ENCODE measurements around the gene GBP7.

Gene GBP7

DNA sequence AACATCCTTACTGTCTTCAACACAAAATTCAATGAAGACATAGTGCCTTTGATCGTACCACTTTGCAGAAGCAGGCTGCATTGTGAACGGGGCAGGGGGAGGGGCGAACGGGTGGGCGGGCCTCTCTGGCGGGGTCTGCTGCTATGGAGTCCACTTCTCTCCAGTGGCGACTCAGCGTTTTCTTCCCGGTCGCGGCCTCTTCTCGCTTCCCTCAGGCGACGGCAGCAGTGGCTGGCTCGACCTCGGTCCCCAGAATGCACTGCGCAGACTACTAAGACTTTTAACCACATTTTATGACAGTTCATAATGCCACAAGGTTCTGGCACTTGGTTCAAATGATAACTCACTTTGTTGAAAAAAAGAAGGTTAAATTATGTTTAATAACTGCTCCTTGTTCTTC is 71.1 kb downstream of the GBP7 start:
- no peak for DNase-seq

DNA sequence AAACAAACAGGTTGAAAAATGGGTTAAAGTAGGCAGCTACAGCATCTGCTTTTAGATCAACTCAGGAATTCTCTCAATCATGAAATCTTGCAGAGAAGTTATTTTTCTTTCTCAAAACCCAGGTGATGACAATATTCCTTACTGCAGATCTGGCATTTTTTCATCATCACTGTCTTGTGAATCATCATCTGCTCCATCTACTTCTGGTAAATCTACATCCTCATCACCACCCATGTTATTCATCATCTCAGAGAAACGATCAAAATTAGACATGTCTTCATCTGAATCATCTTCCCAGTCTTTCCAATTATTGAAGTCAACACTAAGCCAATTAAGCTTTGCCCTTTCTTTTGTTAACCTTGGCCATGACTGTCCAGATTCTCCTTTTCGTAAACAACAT is 71.7 kb downstream of the GBP7 start:
- no peak for DNase-seq

DNA sequence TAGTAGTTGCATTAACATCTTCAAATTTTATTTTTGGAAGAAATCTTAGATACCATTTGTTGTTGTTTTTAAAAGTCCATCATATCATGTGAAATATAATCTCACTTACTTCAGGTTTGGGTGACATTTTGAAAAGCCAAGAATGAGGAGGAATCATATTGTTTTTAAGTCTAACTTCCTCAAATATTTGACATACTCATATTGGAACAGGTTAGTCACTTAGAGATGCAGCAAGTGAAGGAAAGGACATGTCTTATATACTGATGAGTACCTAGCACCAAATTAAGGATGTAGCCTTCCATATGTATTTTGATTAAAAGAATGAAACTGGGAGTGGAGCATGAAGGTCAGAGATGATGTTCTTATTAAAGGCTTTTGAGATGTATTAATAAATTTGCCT is 73.8 kb downstream of the GBP7 start:
- DNase-seq = no peak

DNA sequence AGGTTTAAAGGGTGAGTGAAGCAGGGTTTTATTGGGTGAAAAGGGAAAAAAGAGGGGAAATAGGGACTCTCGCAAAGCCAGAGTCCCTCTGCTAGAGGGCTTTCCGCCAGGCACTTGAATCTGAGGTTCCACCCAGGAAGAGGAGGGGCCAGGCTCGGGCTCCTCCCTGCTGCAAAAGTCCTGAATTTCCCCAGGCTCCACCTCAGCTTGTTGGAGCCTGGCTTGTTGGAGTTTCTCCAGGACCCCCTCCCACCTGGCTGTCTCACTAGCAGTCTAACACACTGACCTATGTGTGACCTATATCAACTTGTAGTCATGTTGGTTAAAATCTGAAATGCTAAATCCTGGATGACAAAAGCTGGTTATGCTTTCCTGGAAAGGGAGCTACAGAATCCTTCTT is 75.4 kb downstream of the GBP7 start:
- DNase-seq = no peak

DNA sequence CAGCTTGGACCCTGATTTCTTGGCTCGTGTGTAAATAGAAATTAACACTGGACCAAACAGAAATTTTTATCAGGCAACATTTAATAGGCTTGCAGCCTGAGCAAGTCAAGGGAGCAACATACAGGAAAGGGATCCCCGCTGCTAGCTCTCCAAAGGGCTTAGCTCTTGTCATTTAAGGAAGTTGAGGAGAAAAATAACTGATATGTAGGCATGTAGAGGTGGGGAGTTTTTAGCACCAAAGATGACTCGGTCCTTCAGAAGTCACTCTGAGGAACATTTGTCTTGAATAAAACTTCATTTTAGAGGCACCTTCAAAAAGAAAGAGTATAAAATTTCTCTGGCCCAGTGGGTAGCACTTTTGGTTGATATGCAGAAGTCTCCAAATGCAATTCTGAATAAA is 76.9 kb downstream of the GBP7 start:
- DNase-seq = no peak

DNA sequence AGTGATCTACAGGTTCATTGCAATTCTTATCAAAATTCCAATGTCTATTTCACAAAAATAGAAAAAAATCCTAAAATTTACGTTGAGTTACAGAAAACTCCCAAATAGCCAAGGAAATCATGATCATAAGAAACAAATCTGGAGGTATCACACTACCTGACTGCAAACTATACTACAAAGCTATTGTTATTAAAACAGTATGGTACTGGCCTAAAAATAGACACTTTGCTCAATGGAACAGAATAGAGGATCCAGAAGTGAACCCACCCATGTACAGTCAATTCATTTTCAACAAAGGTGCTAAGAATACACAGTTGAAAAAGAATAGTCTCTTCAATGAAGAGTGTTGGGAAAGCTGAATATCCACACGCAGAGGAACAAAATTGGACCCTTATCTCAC is 80.1 kb downstream of the GBP7 start:
- DNase-seq = no peak

DNA sequence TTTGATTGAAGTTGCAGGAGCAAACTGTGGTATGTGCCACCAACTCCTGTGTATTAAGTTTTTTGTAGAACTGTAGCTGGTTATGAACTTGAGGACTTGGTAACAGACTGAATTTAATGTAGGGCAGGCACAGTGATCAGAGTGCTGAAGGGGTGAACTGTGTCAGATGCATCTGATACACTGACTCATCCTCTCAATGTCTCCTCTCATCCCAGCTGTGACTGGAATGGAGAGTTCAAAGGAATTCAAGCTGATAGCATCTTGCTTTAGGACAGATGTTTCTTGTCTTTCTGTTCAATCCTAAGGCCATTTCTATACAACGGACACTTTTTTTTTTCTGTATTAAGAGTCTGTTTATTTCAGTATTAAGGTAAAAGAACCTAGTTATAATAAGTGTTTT is 85.8 kb downstream of the GBP7 start:
- no peak for DNase-seq

DNA sequence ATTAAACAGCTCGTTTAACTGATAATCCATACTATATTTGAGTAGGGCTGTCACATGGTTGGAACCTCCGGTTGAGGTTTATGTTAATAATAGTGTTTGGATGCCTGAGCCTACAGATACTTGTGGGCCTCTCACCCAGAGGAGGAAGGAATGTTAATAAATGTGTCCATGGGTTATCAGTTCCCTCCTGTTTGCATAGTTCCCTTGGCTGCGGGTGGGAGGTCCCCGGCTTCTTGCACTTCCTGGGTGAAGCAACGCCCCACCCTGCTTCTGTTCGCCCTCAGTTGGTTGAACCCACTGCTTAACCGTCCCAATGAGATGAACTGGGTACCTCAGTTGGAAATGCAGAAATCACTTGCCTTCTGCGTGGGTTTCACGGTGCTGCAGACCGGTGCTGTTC is 87.2 kb downstream of the GBP7 start:
- no peak for DNase-seq

DNA sequence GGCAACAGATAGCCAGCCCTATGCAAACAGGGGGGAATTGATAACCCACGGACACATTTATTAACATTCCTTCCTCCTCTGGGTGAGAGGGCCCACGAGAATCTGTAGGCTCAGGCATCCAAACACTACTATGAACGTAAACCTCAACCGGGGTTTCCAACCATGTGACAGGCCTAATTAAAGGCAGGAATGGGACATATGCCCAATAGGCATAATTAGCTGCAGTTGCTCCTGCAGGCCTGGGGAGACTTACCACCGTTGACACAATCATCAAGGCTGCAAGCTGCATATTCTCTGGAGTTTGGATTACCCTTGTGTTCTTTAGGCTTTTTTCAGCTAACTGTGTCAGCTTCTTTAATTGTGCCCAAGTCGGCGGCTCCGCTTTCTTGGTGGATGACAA is 88.6 kb downstream of the GBP7 start:
- DNase-seq = no peak

DNA sequence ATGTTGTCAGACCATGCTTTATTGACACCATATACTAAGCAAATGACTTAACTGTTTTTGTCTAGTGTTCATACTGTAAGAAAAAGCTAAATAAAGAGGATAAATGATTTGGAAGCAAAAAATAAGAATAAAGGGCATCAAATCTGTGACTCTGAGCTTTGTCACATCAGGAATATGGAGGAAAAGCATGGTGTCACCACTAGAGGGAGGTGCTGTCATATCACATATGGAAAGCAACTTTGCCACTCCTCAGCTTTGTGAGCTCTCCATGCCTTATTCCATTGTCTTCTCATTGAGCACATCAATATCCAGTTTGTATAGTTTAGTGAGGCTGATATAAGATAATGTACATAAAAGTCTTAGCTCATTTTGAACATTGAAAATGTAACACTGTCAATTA is 90.0 kb downstream of the GBP7 start:
- peak; percentile 36 for DNase-seq

Measured in KG1 (cell line).